Stomach smooth muscle (tissue), 2 donors: ENCODE measurements around the gene KRTAP5-9.
"Not testable (repeated sequence)": the region's sequence is repeated elsewhere in the genome, so short reads cannot be mapped to it uniquely, and the experiment has no call there.

Experiments
- H3K27ac ChIP-seq: one replicate; pipeline ENCODE4 v1.7.0; 2013; ENCODE audit warnings: mild to moderate bottlenecking, low read length, inconsistent platforms
- H3K27me3 ChIP-seq, 2 donors: one replicate each; pipeline ENCODE4 v1.7.0; 2013; ENCODE audit warnings: low read length in 2 of 2; ENCODE audit not compliant: insufficient read depth in 2 of 2, control insufficient read depth in 1 of 2
- H3K36me3 ChIP-seq, 2 donors: one replicate each; pipeline ENCODE4 v1.7.0; 2013; ENCODE audit warnings: low read length in 2 of 2; ENCODE audit not compliant: control insufficient read depth in 2 of 2, insufficient read depth in 2 of 2
- H3K4me1 ChIP-seq: one replicate; pipeline ENCODE4 v1.7.0; 2013; ENCODE audit warnings: low read length; ENCODE audit not compliant: control insufficient read depth, insufficient read depth
- H3K4me3 ChIP-seq, 2 donors: one replicate each; pipeline ENCODE4 v1.7.0; 2013; ENCODE audit warnings: low read length in 2 of 2
- H3K9ac ChIP-seq, 2 donors: one replicate each; pipeline ENCODE4 v1.7.0; 2013; ENCODE audit warnings: low read length in 2 of 2, mild to moderate bottlenecking in 1 of 2
- H3K9me3 ChIP-seq, 2 donors: one replicate each; pipeline ENCODE4 v1.7.0; 2013; ENCODE audit warnings: low read length in 2 of 2; ENCODE audit not compliant: control insufficient read depth in 2 of 2
- donor health status: healthy.
- donor health status: Pancreatic carcinoma.

Gene KRTAP5-9

GRCh38 chr11:71534711-71535608 is 13.3 kb upstream of the KRTAP5-9 start:
- not testable (repeated sequence) for H3K36me3 ChIP-seq, H3K4me1 ChIP-seq, H3K27me3 ChIP-seq, H3K9ac ChIP-seq, H3K9me3 ChIP-seq, H3K4me3 ChIP-seq, H3K27ac ChIP-seq

- no peaks in the 10 kb centered on the region for H3K9me3 ChIP-seq
- H3K27me3 ChIP-seq, result no peaks in the 10 kb centered on the region
- H3K27ac ChIP-seq, result no peak overlapping the region
- no peaks in the 10 kb centered on the region for H3K36me3 ChIP-seq
- H3K4me1 ChIP-seq, result no peaks in the 10 kb centered on the region
- no peak overlapping the region for H3K9ac ChIP-seq
- no peak overlapping the region for H3K4me3 ChIP-seq
Measured at GRCh38 chr11:71535825-71536224, 12.4 kb upstream of the KRTAP5-9 start.

- H3K9ac ChIP-seq, result no peak overlapping the region
- H3K27me3 ChIP-seq, result no peaks in the 10 kb centered on the region
- H3K36me3 ChIP-seq, result no peaks in the 10 kb centered on the region
- no peaks in the 10 kb centered on the region for H3K4me1 ChIP-seq
- H3K9me3 ChIP-seq, result no peaks in the 10 kb centered on the region
- H3K4me3 ChIP-seq, result no peak overlapping the region
- H3K27ac ChIP-seq, result no peak overlapping the region
Measured at GRCh38 chr11:71537537-71537936, 10.7 kb upstream of the KRTAP5-9 start.

- H3K36me3 ChIP-seq, H3K9ac ChIP-seq, H3K27me3 ChIP-seq, H3K4me1 ChIP-seq, H3K4me3 ChIP-seq, H3K27ac ChIP-seq, H3K9me3 ChIP-seq: not testable (repeated sequence)
Measured at GRCh38 chr11:71537977-71538665, 10.1 kb upstream of the KRTAP5-9 start, which contains the start of gene KRTAP5-8. KRTAP5-8 (plus strand) TSS chr11:71538025; CDS start chr11:71538056, 31 bp downstream.

GRCh38 chr11:71538666-71538990 is 9.6 kb upstream of the KRTAP5-9 start:
- Histone ChIP-seq H3K4me3 (no peak overlapping the region), H3K9ac (no peak overlapping the region), H3K9me3 (no peaks in the 10 kb centered on the region), H3K27ac (no peak overlapping the region), H3K36me3 (no peaks in the 10 kb centered on the region), H3K27me3 (no peaks in the 10 kb centered on the region), H3K4me1 (no peaks in the 10 kb centered on the region)

GRCh38 chr11:71539017-71539416 is 9.2 kb upstream of the KRTAP5-9 start:
- H3K9ac ChIP-seq, result no peak overlapping the region
- H3K9me3 ChIP-seq, result no peaks in the 10 kb centered on the region
- no peak overlapping the region for H3K27ac ChIP-seq
- H3K36me3 ChIP-seq, result no peaks in the 10 kb centered on the region
- no peaks in the 10 kb centered on the region for H3K4me1 ChIP-seq
- H3K27me3 ChIP-seq, result no peaks in the 10 kb centered on the region
- H3K4me3 ChIP-seq, result no peak overlapping the region

- H3K9ac ChIP-seq, H3K4me3 ChIP-seq, H3K27me3 ChIP-seq, H3K4me1 ChIP-seq, H3K9me3 ChIP-seq, H3K27ac ChIP-seq, H3K36me3 ChIP-seq: not testable (repeated sequence)
Measured at GRCh38 chr11:71539971-71540370, 8.2 kb upstream of the KRTAP5-9 start.

GRCh38 chr11:71540521-71541304 is 7.5 kb upstream of the KRTAP5-9 start:
- H3K4me3 ChIP-seq, H3K36me3 ChIP-seq, H3K4me1 ChIP-seq, H3K27me3 ChIP-seq, H3K9ac ChIP-seq, H3K9me3 ChIP-seq, H3K27ac ChIP-seq: not testable (repeated sequence)

- Histone ChIP-seq H3K36me3 (no peaks in the 10 kb centered on the region), H3K27me3 (peaks cover 3 to 7% of the 10 kb centered on the region in 2 donors), H3K27ac (no peak overlapping the region), H3K9me3 (no peaks in the 10 kb centered on the region), H3K9ac (no peak overlapping the region), H3K4me1 (no peaks in the 10 kb centered on the region), H3K4me3 (no peak overlapping the region)
Measured at GRCh38 chr11:71542382-71542781, 5.8 kb upstream of the KRTAP5-9 start.

GRCh38 chr11:71542879-71543777 is 5.1 kb upstream of the KRTAP5-9 start:
- peaks cover 7 to 12% of the 10 kb centered on the region in 2 donors for H3K27me3 ChIP-seq
- H3K4me1 ChIP-seq, result no peaks in the 10 kb centered on the region
- H3K27ac ChIP-seq, result no peak overlapping the region
- H3K4me3 ChIP-seq, result no peak overlapping the region
- no peaks in the 10 kb centered on the region for H3K36me3 ChIP-seq
- no peaks in the 10 kb centered on the region for H3K9me3 ChIP-seq
- H3K9ac ChIP-seq, result no peak overlapping the region
